DMS153 treated with DMSO at 0.1 percent for 48 hours (cell line): ENCODE measurements around the gene CLDN18.
A peak's percentile ranks its signal among the peaks of the same experiment; 100 is the strongest.

ENCODE experiments used
- DNase-seq: peaks from one replicate; lab custom pipeline; 2025; ENCODE audit not compliant: unreplicated experiment; lab: John Stamatoyannopoulos, UW

CLDN18 gene

DNA sequence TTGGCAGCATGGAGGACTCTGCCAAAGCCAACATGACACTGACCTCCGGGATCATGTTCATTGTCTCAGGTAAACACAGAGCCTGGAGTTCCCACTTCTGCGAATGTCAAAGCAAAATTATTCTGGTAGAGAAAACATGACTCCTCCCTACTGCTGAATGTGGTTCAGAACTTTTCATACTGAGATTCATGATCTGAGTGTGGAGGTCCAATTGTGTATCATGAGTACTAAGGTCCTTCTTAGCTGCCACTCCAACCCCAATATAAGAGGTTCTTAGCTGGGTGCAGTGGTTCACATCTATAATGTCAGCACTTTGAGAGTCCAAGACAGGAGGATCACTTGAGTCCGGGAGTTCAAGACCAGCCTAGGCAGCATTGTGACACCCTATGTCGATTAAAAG, 13.8 kb downstream of the CLDN18 start:
- no peak for DNase-seq

DNA sequence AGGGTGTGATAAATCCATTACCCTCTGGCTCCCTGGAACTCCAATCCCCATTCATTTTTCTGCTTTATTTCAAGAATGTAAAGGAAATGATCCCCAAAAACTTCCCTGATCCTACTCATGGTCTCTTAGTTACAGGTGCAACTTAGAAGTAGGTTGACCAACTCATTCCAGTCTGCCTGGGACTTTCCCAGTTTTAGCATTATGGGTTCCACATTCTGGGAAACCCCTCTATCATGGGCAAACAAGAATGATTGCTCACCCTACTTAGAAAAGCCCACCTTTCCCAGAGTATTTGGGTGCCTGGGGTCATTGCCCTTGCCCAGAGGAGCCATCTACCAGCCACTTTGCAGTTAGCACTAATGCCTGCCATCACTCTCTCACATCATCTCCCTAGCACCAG, 15.6 kb downstream of the CLDN18 start:
- no peak for DNase-seq

DNA sequence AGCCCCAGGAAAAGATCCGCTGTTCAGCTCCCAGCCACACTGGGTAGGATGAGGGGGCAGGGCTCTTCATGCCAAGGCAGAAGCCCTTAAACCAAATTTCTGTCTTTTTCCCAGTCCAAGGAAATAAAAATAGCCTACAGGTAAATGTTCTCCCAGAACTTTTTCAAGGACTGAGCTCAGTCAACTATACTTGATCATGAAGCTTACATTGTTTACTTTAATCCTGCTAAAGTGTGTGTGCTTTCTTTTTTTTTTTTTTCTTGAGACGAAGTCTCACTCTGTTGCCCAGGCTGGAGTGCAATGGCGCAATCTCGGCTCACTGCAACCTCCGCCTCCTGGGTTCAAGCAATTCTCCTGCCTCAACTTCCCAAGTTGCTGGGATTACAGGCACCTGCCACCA, 17.9 kb downstream of the CLDN18 start:
- no peak for DNase-seq

DNA sequence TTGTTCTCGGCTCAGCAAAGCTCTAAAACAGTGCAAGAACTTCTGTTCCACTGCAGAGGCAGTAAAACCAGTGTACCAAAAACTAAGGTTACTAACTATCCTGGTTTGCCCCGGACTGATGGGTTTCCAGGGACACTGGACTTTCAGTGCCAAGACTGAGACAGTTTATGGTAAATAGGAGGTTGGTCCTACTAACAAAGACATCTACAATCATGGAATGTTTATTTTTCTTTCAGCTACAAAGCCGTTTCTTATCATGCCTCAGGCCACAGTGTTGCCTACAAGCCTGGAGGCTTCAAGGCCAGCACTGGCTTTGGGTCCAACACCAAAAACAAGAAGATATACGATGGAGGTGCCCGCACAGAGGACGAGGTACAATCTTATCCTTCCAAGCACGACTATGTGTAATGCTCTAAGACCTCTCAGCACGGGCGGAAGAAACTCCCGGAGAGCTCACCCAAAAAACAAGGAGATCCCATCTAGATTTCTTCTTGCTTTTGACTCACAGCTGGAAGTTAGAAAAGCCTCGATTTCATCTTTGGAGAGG, 20.8 kb downstream of the CLDN18 start:
- DNase-seq: no peak

DNA sequence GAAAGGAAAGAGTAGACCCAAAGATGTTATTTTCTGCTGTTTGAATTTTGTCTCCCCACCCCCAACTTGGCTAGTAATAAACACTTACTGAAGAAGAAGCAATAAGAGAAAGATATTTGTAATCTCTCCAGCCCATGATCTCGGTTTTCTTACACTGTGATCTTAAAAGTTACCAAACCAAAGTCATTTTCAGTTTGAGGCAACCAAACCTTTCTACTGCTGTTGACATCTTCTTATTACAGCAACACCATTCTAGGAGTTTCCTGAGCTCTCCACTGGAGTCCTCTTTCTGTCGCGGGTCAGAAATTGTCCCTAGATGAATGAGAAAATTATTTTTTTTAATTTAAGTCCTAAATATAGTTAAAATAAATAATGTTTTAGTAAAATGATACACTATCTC, 21.6 kb downstream of the CLDN18 start:
- no peak for DNase-seq

DNA sequence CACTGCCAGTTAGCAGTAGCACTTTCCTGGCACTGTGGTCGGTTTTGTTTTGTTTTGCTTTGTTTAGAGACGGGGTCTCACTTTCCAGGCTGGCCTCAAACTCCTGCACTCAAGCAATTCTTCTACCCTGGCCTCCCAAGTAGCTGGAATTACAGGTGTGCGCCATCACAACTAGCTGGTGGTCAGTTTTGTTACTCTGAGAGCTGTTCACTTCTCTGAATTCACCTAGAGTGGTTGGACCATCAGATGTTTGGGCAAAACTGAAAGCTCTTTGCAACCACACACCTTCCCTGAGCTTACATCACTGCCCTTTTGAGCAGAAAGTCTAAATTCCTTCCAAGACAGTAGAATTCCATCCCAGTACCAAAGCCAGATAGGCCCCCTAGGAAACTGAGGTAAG, 22.6 kb downstream of the CLDN18 start:
- no peak for DNase-seq

DNA sequence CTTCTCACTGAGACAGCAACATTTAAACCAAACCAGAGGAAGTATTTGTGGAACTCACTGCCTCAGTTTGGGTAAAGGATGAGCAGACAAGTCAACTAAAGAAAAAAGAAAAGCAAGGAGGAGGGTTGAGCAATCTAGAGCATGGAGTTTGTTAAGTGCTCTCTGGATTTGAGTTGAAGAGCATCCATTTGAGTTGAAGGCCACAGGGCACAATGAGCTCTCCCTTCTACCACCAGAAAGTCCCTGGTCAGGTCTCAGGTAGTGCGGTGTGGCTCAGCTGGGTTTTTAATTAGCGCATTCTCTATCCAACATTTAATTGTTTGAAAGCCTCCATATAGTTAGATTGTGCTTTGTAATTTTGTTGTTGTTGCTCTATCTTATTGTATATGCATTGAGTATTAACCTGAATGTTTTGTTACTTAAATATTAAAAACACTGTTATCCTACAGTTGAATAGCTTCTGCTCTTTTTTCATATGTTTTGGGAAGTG, 23.3 kb downstream of the CLDN18 start:
- DNase-seq: no peak

DNA sequence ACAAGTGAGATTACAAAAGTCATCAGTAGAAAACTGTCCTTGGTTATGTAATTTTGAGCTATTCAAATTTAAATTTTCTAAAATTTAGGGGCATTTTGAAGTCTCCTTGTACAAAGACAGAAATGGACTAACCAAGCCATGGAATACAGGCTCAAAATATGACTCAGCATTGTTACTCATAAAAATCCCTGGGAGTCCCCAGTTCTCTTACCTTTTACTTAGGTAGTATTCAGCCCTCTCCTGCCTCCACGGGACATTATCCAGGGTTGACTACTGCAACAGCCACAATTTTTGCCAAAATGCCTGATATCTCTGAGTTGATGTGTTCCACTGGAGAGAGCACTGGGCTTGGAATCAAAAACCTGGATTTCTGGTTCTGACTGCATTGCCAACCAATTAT, 25.0 kb downstream of the CLDN18 start:
- DNase-seq: no peak

DNA sequence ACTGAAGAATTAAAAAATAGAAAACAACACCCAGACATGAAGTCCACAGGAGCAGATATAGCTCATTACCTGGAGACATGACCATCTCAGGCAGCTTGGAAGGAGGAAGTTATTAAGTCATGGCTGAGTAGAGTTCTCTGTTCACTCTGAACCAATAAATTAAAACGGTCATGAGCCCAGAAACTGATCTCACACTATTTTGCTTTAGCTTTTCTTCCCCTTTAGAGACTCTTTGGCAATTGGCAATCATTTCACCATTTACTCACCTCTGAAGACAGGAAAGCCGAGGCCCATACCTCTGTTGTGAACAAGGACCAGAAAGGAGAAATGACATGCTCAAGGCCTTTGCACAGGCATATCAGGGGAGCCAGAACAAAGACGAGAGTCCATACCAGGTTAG, 26.6 kb downstream of the CLDN18 start:
- no peak for DNase-seq

DNA sequence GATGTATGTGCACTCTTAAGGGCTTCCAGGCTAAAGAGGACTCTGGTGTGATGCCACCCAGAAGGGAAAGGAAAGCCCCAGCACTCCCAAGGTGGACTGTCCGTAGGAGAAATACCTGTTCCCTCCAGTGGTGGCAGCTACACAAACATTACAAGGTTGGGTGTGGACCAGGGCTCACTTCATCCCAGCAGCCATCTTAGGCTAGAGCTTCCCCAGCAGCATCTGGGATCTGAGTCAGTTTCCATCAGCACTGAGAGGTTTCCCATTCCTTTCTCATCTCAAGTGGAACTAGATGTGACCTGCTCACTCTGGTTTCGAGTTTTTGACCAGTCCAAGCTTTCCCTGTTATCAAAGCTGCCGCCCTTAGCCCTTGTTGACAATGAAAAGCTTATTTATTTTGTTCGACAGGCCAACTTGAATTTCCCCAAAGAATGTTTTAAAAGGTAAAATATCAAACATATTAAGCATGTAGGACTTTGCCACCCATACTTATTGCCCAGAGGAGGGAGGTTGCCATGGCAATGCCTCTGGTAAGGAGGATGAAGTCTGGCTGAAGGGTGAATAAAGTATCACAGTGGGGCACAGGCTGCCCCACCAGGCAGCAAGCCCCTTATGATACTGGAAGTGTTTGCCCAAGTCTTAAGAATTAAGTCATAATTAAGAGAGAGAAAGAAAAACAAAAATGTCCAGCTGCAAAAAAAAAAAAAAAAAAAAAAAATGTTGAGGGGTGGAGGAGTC, 28.9 kb downstream of the CLDN18 start:
- no peak for DNase-seq

DNA sequence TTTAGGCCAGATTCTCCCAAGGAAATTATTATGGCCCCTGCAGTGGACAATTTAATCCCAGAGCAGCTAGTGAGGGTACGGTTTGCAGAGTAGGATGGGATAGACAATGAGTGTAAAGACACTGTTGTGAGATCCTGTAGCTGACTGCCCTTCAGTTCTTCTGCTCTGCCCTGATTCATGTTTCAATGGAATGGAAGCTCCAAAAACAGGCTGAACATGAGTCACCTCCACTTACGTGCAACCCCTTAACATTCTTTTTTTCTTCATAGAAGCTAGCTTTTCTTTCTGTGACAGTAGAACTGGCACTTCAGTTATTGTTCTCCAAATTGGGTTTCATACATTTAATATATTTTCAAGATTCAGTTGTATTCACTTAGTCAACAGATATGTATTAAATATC, 32.1 kb downstream of the CLDN18 start:
- DNase-seq: no peak

DNA sequence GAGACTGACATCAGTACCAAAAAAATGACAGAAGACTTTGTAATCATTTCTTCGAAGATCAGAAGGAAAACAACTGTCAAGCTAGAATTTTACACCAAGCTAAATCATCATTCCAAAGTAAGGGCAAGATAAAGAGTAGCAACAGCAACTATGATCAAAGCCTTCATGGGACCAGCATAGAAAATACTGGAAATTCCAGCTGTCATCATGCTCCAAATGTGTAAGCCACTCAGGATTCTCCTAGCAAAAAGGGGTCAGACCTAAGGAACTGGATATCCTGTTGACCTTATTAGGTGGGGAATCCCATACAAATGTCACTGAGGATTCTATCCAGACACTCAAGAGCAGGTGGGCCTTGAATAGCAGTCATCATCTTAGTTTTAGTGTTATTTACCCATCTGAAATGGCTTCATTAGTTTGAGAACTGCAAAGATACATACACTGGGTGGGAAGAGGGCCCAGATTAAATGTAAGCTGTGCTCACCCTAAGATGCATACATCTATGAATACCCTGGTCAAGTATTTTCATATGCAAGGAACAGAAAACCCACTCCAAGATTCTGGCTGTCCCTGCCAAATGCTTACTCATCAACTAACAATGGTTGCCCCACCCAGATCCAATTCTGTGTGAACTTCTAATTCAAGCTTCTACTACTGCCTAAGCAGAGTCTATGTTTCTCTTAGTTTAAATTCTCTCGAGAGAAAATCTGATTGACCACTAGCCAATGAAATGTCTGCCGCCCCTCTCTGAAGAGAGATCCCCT, 33.5 kb downstream of the CLDN18 start:
- DNase-seq: no peak

DNA sequence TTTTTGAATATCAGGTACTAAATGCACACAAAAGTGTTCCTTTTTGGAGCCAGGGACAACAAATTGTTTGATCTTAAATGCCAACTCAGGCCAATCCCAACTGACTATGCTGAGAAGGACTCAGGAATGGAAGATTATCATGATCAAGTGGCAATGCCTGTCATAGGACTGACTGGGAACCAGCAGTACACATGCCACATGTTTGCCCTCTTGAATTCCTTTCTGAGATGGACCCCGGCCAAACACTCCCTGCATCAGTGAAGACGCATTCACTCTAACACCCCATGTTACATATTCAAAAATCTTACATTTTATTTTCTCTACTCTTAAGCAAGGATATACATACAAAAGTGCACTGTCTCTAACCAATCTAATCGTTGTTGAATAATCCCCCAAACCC, 36.1 kb downstream of the CLDN18 start:
- no peak for DNase-seq

DNA sequence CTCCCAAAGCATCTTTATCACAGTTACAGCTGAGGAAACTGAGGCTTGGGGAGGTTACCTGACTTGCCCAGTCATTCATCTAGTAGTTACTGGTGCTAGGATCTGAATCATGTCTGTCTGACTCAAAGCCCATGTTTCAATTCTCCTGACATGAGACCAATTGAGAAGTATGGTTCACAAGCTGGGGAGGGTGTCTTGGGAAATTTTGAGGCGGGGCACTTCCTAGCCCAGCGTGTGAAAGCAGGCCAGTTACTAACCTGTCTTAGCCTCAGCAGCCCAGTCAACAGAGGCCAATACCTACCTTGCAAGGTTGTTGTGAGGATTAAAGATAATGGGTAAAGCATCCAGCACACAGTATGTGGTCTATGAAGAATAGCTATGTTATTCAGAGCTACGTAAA, 37.0 kb downstream of the CLDN18 start:
- DNase-seq: no peak

DNA sequence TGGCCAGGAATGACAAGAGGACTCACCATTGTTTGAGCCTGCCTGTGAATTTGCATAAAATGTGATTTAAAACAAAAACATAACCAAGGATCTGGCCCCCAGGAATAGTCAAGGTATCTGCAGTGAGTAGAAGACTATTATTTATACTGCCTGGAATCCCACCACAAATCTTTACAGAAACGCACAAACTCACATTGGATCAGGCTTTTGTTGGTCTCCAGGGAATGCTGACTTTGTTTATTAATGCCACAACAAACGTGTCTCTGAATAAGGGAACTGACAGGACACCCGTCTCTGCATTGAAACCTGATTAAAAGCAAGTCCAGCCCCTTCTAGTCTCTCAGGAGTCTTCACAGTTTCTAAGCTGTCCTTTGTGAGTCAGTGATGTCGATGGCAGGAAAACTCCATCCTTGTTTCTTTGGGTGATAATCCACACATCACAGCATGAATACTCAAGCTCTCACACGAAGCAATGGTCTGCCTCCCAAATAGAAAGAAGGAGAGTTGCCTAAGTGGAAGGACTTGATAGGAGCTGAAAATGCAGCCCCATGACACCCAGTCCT, 37.7 kb downstream of the CLDN18 start:
- DNase-seq: no peak

DNA sequence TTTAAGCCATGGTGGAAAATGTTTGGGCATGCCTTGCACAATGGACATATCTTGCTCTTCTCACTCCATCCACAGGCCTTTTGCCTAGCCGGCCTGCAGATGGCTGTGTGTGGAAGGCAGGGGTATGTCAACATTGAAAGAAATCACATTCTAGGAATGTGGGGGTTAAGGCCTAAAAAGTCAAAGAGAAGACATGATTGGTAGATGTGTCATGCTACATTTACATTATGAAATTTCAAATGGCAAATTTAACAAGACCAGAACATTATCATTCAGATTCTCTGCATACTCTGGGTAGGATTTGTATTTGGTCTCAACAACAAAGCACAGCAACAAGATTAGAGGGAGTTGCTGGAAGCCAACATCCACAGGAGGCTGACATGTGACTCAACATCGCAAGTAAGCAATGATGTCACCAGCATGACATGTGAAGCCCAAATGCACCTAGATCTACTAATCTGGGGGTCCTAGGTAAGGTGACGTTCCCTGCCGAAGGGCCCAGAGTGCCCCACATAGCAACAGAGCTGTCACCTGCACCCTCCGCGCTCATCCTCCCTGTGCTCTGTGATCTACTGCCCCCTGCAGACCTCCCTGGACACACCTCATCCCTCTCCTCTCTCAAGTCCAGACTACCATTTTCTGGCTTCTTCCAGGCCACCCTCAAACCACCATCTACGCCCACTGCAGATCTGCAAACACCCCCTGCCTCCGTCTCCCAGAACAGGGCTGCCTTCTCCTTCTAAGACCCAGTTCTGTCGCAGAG, 39.4 kb downstream of the CLDN18 start:
- DNase-seq: no peak

DNA sequence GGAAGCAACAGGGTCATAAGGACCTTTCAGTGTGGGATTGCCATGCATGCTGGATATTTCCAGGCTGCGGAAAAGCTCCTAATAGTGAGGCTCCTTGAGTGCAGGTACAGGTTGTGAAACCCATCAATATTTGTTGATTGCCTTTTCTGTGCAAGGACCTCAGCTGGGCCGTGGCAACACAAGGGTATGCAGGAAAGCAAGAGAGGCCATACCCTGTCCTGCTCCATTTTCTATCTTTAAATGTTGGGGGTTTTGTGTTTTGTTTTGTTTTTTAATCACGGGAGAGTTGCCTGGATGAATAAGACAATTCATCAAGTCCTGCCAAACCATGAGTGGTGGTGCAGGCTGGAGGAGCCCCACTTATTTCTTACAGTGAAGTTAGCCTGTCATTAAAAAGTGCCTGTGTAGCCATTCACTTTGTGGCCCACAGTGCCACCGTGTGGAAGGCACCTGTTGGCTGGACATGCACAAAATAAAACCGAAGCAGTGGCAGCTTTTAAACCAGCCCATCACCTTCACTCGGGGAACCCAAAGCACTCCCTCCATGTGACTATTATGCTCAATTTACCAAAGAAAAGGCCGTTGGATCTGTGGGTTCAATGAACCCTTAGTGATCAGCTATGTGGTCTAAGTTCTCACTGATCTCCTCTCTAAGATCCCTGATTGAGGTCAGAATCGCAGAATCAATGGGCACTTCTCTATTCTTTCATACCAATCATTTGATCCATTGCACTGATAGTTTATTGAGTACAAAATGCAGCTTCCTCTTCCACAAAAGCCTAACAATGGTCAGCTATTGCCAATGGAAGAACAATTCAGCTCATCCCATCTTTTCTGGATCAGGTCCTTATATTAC, 42.2 kb downstream of the CLDN18 start:
- DNase-seq: peak; percentile 35

DNA sequence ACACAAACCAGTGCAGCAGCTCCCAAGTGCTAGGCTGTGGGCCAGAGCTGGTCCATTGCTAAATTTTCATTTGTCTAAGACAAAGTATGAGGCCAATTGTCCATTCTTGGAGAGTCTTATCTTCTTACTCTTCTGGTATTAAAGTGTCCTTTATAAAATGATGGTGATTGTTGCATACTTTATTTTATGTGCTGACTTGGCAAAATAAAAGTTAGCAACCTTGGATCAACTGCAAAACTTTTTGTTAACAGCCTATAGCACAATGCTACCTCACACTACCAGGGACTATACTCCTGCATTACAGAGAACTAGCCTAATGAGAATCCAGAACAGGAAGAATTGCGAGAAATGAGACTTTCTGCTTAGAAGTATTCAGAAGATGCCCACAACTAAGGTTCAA, 44.1 kb downstream of the CLDN18 start:
- DNase-seq: no peak

DNA sequence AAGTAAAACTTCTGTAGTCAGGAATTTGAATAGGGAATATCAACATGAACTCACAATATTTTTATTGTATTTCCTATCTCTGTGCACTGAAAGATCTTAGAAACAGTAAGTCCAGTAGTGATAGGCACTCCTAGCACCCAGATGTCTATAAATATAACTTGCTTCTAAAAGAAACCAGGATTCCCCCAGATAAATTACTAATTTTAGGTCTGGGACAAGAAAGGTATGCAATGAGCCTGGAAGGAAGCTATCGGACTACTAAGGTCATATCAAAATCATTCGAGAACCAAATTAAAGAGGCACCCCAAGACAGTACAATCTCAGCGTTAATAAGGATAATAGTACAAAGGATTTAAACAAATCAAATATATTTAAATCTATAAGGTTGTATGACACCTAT, 47.4 kb downstream of the CLDN18 start:
- no peak for DNase-seq

DNA sequence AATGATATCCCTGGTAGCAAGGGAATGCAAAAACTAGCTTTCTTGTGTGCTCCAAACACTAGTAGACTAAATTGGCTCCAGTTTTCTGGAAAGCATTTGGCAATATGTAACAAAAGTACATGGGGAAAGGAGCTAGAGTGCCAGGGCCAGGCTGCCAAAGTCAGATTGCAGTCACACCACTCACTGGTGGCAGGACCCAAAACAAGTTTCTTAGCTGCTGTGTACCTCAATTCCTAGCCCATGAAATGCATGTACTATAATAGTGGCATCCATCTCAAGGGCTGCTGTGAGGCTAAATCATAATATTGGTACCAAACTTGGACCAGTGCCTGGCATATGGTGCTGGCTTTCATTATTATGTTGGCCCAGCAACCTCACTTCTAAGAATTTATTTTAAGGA, 49.3 kb downstream of the CLDN18 start:
- no peak for DNase-seq
